Epithelial cell of proximal tubule (primary cell): ENCODE measurements around the gene MAGI1. TPM values are rescaled to one million over a fixed set of nuclear protein-coding genes. Genes with fewer than 3 reads are reported as not detected.

Source experiments
- DNase-seq: peaks from one replicate; pipeline ENCODE4 v3.0.0-alpha.2; 2011; ENCODE audit warnings: low read depth
- H3K4me3 ChIP-seq: 2 replicates; pipeline ENCODE4 v1.5.1; 2011; ENCODE audit warnings: low read depth, mild to moderate bottlenecking, low read length
- total RNA-seq: library from RNA; depleted of rRNA; stranded (reverse); fragments of >200 nt; gene quantifications from 2 replicates; pipeline ENCODE4 v1.2.3, GENCODE V29; 2015
- TF ChIP-seq, protein P1 (sequence below): conservative IDR thresholded peaks from 2 replicates; pipeline ENCODE4 v1.5.1; 2012; ENCODE audit warnings: low read depth, mild to moderate bottlenecking, low read length

Gene MAGI1
- total RNA-seq, 1 donor from 2014 or later, result 9.6 TPM

DNA sequence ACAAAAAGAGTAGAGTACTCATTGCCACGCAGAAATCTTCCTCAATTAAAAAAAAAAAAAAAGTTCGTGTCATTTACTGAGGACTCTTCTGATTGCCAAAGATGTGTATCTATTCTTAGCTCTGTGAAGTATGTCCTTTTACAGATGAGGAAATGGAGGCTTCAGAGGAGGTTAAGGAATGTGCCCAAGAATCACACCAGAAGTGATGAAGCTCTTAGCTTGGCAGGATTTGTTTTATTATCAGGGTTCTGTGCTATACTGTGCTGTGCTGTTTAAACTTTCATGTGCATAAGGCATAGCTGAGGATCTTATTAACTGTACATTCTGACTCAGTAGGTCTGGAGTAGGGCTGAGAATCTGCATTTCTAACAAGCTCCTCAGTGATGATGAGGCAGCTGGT, 685.8 kb downstream of the MAGI1 start:
- no peak for DNase-seq
- TF ChIP-seq, protein P1, sequence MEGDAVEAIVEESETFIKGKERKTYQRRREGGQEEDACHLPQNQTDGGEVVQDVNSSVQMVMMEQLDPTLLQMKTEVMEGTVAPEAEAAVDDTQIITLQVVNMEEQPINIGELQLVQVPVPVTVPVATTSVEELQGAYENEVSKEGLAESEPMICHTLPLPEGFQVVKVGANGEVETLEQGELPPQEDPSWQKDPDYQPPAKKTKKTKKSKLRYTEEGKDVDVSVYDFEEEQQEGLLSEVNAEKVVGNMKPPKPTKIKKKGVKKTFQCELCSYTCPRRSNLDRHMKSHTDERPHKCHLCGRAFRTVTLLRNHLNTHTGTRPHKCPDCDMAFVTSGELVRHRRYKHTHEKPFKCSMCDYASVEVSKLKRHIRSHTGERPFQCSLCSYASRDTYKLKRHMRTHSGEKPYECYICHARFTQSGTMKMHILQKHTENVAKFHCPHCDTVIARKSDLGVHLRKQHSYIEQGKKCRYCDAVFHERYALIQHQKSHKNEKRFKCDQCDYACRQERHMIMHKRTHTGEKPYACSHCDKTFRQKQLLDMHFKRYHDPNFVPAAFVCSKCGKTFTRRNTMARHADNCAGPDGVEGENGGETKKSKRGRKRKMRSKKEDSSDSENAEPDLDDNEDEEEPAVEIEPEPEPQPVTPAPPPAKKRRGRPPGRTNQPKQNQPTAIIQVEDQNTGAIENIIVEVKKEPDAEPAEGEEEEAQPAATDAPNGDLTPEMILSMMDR, result no peak
- no peak overlapping the region for H3K4me3 ChIP-seq

DNA sequence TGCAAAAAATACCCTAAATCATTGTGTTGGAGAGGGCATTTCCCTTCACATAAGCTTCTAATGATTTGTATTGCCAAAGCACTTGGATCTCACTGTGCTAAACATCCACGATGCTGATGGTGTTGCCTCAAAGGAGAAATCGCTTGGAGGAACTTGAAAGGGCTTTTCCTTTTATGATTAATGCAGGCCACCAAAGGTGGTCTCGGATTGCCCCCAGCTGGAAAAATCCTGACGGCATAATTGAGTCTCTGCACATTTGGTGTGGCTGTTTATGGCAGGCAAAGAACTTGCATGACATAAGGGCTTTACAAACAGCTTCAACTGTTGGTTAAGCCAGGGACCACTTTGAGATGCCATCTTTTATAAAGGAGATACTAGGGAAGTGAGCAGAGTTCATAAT, 687.0 kb downstream of the MAGI1 start:
- no peak for DNase-seq
- TF ChIP-seq, protein P1, result no peak
- H3K4me3 ChIP-seq, result no peak overlapping the region

DNA sequence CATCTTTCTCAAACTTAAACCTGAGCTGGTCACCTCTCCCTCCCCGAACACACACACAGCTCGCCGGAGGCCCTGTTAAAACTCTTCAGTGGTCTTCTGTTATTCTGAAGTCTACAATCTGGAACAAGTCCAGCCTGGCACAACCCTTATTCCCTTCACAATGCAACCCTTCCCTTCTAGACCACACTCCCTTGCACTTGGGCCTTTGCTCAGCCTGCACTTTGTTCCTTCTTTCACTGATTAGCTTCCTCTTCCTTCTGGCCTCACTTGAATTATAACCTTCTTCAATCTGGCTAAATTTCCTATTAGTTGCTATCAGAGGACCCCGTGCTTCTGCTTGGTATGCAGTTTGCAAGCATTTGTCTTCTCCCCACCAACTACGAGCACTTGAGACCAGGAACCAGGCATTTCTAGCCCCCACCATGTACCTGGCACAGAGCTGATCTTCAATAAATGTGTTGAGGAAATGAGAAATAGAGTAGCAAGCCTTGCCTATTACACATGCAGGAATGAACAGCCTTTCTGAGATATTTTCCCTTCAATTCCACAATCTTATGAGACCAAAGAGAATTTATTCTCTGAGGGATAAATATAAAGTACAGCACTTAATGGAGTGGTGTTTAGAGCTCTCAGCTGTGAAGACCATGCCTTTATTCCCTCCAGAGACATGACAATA, 687.8 kb downstream of the MAGI1 start:
- no peak for DNase-seq
- TF ChIP-seq, protein P1, result no peak
- H3K4me3 ChIP-seq, result no peak overlapping the region

DNA sequence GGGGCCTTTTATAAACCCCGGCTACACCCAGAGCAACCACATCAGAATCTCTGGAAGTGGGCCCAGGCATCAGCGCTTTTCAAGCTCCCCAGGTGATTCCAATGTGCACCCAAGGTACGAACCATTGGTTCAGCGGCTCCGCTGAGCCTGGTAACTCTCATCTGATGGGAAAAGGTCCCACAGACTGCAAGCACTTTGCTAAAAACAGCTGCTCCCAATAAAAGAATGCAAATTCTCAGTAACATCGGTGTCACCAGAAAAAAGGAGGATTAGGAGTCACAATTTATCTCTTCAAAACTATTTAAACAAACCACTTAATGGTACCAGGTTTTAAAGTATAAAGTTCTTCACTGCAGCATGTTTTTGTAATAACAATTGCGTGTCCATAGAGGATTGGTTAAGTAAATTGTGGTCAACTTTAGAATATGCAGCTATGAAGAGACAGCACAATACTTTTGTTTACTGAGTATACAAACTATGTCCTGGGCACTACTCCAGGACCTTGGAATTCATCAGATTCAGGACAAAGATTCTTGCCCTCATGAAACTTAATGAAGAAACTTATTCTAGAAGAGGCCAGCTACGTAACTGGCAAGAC, 690.2 kb downstream of the MAGI1 start:
- TF ChIP-seq, protein P1, result no peak
- H3K4me3 ChIP-seq, result no peak overlapping the region
- DNase-seq, result no peak

DNA sequence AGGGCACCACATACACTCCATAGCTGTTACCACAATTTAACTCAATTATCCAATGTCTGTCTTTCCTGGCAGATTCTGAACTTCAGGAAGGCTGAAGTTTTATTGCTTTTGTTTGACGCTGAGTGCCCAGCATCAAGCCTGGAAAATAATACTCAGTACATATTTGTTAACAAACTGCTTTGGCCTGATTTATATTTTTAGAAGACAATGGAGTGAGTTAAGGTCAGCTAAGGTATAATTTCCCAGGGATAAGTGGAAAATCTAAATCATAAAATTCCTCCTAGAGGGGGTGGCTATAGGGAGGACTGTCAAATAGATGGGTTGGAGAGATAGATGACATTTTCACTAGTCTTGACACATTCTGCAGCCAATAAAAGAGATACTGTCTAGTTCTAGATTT, 691.6 kb downstream of the MAGI1 start:
- no peak for DNase-seq
- H3K4me3 ChIP-seq, result no peak overlapping the region
- TF ChIP-seq, protein P1, result no peak

DNA sequence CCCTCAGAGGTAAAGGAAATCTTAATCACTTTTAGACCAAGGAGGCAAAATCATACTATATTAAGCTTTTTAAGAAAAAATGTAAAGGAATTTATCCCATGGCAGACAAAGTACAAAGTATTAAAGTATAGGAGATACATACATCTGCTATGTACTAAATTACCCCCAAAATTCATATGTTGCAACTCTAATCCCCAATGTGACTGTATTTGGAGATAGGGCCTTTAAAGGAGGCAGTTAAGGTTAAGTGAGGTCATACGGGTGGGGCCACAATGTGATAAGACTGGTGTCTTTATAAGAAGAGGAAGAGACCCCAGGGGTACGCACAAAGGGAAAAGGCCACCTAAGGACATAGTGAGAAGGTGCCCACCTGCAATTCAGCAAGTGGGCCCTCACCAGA, 693.9 kb downstream of the MAGI1 start:
- TF ChIP-seq, protein P1, result no peak
- no peak for DNase-seq

DNA sequence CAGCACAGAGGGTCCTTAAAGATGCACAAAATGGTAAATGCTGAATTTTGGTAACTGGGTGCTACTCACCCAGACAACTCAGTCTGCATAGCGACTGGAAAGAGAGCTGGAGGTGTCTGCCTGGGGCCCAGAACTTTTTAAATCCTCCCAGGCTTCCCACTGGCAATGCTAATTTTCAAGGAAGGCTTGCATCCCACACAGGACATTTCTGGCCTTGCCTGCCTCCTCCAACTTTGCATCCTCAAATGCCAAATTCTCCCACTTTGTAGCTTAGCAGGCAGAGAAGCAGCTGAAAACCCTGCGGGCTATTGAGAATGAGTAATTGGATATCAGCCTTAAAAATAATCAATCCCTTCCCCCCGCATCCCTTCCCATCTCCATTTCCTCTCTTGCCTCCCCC, 694.3 kb downstream of the MAGI1 start:
- no peak overlapping the region for H3K4me3 ChIP-seq
- TF ChIP-seq, protein P1, result no peak

More for the DNA sequence above, 693.9 kb downstream of the MAGI1 start:
- no peak overlapping the region for H3K4me3 ChIP-seq

More for the DNA sequence above, 694.3 kb downstream of the MAGI1 start:
- no peak for DNase-seq
